ENCODE data around the gene CPNE5. TPM values are rescaled to one million over a fixed set of nuclear protein-coding genes. Genes with fewer than 3 reads are reported as not detected.

CPNE5 gene
- total and polyA plus RNA-seq, 9 of the 15 experiments (the other 6 are each of a cell fraction or from before 2014, with no cell fraction given), result 0.14 to 1.0 (median 0.46) TPM; not detected in 2

DNA sequence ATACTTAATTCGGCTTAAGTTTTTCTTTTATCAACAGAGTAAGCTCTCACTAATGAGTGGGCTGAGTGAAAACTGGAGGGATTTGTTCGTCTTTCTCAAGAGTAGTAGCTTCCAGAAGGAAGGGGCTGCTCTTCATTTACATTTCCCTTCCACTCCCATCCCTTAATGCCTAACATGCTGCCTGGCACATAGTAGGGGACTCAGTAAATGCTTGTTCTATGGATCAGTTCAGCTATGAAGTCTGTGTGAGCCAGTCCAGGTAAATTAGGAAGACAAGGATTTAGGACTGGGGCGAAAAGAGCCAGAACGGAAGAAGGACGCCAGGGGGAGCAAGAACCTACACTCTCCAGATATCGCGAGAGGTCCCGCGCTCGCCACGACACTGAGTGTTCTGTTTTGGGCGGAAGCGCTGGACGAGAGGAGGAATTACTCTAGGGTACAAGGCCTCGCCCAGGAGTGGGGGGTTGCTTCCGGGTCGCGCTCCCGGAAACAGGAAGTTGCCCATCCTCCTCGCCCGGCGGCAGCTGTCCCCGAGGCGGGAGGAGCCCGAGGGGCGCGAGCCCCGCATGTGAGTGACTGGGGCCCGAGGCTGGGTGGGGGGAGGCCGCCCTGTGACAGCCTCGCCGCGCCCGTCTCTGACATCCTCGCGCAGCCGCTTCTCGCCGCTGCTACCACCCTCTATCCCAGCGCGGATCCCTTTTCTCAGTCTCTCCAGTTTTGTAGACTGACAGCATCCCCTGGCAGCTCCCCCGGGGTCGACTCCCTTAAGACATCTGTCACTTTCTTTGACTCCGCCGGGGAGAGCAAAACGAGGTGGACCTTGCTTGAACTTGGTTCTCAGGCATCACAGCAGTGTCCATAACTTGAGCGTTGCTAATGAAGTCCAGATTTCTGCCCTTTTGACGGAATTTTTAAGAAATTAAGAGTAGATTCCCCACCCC is 46.5 kb upstream of the CPNE5 start, which contains the start of gene C6orf89 (continued):
- TF ChIP-seq EHMT2 (IDR thresholded peaks at IDR 0.05) (no peak; the same call in 1 of the 2 replicates), ZEB2 (IDR thresholded peaks at IDR 0.05) (peak; percentile 59; the same call in 1 of the 2 replicates), RAD21 (CRISPR knock-in tag; conservative IDR thresholded peaks at IDR 0.05 in 1 of 2, IDR thresholded peaks at IDR 0.05 in 1 of 2) (peak; percentile 66 to 69), NEUROD1 (IDR thresholded peaks at IDR 0.05; ENCODE audit: borderline replicate concordance, low read depth, low read length, partially characterized antibody) (no peak), PTBP1 (IDR thresholded peaks at IDR 0.05; ENCODE audit: low read depth, low read length) (no peak), PRPF4 (IDR thresholded peaks at IDR 0.05; ENCODE audit: insufficient read depth, low read depth, low read length, poor library complexity, severe bottlenecking) (no peak), ZNF12 (CRISPR knock-in tag; IDR thresholded peaks at IDR 0.05) (no peak), CXXC5 (CRISPR knock-in tag; IDR thresholded peaks at IDR 0.05) (peak; percentile 92), DIDO1 (tag; IDR thresholded peaks at IDR 0.05; ENCODE audit: low read depth) (peak; percentile 93), HDAC1 (IDR thresholded peaks at IDR 0.05) (peak; percentile 71 to 99; a peak in 3 of 4 replicates), SRSF9 (IDR thresholded peaks at IDR 0.05; ENCODE audit: borderline replicate concordance, low read depth, low read length) (no peak), CEBPB (tag; IDR thresholded peaks at IDR 0.05) (no peak), ZNF57 (CRISPR knock-in tag; IDR thresholded peaks at IDR 0.05) (no peak), NONO (IDR thresholded peaks at IDR 0.05; ENCODE audit: low read depth in 2 of 2, low read length in 1 of 2) (no peak), PYGO2 (tag; IDR thresholded peaks at IDR 0.05) (no peak)
- TF ChIP-seq, protein P1, sequence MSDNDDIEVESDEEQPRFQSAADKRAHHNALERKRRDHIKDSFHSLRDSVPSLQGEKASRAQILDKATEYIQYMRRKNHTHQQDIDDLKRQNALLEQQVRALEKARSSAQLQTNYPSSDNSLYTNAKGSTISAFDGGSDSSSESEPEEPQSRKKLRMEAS (CRISPR knock-in tag; IDR thresholded peaks at IDR 0.05), result peak; percentile 92
- TF ChIP-seq, protein P2, sequence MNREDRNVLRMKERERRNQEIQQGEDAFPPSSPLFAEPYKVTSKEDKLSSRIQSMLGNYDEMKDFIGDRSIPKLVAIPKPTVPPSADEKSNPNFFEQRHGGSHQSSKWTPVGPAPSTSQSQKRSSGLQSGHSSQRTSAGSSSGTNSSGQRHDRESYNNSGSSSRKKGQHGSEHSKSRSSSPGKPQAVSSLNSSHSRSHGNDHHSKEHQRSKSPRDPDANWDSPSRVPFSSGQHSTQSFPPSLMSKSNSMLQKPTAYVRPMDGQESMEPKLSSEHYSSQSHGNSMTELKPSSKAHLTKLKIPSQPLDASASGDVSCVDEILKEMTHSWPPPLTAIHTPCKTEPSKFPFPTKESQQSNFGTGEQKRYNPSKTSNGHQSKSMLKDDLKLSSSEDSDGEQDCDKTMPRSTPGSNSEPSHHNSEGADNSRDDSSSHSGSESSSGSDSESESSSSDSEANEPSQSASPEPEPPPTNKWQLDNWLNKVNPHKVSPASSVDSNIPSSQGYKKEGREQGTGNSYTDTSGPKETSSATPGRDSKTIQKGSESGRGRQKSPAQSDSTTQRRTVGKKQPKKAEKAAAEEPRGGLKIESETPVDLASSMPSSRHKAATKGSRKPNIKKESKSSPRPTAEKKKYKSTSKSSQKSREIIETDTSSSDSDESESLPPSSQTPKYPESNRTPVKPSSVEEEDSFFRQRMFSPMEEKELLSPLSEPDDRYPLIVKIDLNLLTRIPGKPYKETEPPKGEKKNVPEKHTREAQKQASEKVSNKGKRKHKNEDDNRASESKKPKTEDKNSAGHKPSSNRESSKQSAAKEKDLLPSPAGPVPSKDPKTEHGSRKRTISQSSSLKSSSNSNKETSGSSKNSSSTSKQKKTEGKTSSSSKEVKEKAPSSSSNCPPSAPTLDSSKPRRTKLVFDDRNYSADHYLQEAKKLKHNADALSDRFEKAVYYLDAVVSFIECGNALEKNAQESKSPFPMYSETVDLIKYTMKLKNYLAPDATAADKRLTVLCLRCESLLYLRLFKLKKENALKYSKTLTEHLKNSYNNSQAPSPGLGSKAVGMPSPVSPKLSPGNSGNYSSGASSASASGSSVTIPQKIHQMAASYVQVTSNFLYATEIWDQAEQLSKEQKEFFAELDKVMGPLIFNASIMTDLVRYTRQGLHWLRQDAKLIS (CRISPR knock-in tag; IDR thresholded peaks at IDR 0.05), result no peak; the same call in 1 of the 2 replicates
- TF ChIP-seq, protein P3, sequence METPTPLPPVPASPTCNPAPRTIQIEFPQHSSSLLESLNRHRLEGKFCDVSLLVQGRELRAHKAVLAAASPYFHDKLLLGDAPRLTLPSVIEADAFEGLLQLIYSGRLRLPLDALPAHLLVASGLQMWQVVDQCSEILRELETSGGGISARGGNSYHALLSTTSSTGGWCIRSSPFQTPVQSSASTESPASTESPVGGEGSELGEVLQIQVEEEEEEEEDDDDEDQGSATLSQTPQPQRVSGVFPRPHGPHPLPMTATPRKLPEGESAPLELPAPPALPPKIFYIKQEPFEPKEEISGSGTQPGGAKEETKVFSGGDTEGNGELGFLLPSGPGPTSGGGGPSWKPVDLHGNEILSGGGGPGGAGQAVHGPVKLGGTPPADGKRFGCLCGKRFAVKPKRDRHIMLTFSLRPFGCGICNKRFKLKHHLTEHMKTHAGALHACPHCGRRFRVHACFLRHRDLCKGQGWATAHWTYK (CRISPR knock-in tag; IDR thresholded peaks at IDR 0.05), result no peak
- TF ChIP-seq, protein P4, sequence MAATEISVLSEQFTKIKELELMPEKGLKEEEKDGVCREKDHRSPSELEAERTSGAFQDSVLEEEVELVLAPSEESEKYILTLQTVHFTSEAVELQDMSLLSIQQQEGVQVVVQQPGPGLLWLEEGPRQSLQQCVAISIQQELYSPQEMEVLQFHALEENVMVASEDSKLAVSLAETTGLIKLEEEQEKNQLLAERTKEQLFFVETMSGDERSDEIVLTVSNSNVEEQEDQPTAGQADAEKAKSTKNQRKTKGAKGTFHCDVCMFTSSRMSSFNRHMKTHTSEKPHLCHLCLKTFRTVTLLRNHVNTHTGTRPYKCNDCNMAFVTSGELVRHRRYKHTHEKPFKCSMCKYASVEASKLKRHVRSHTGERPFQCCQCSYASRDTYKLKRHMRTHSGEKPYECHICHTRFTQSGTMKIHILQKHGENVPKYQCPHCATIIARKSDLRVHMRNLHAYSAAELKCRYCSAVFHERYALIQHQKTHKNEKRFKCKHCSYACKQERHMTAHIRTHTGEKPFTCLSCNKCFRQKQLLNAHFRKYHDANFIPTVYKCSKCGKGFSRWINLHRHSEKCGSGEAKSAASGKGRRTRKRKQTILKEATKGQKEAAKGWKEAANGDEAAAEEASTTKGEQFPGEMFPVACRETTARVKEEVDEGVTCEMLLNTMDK (IDR thresholded peaks at IDR 0.05; ENCODE audit: borderline replicate concordance, insufficient read depth, low read depth, low read length, poor library complexity, severe bottlenecking), result peak; percentile 87
